ENCODE data around the gene CLCA1.
A peak's percentile ranks its signal among the peaks of the same experiment; 100 is the strongest.

The CLCA1 gene, protein sequence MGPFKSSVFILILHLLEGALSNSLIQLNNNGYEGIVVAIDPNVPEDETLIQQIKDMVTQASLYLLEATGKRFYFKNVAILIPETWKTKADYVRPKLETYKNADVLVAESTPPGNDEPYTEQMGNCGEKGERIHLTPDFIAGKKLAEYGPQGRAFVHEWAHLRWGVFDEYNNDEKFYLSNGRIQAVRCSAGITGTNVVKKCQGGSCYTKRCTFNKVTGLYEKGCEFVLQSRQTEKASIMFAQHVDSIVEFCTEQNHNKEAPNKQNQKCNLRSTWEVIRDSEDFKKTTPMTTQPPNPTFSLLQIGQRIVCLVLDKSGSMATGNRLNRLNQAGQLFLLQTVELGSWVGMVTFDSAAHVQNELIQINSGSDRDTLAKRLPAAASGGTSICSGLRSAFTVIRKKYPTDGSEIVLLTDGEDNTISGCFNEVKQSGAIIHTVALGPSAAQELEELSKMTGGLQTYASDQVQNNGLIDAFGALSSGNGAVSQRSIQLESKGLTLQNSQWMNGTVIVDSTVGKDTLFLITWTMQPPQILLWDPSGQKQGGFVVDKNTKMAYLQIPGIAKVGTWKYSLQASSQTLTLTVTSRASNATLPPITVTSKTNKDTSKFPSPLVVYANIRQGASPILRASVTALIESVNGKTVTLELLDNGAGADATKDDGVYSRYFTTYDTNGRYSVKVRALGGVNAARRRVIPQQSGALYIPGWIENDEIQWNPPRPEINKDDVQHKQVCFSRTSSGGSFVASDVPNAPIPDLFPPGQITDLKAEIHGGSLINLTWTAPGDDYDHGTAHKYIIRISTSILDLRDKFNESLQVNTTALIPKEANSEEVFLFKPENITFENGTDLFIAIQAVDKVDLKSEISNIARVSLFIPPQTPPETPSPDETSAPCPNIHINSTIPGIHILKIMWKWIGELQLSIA

DNA sequence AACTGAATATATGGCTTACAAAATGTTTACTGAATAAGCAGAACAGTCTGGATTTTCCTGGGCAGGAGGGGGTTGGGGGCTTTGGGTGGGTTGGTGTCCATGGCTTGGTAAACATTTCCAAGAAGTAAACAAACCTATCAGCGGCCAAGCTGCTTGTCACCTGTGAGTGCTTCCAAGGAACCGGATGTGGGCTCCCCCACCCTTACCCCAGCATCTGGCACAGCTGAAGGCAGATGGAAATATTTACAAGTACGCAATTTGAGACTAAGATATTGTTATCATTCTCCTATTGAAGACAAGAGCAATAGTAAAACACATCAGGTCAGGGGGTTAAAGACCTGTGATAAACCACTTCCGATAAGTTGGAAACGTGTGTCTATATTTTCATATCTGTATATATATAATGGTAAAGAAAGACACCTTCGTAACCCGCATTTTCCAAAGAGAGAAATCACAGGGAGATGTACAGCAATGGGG, at the start of gene CLCA1:
CLCA1 (plus strand) TSS at position 427 of the 477 bp plus-strand sequence; CDS start at position 472, 45 bp downstream.
- no peak for DNase-seq

DNA sequence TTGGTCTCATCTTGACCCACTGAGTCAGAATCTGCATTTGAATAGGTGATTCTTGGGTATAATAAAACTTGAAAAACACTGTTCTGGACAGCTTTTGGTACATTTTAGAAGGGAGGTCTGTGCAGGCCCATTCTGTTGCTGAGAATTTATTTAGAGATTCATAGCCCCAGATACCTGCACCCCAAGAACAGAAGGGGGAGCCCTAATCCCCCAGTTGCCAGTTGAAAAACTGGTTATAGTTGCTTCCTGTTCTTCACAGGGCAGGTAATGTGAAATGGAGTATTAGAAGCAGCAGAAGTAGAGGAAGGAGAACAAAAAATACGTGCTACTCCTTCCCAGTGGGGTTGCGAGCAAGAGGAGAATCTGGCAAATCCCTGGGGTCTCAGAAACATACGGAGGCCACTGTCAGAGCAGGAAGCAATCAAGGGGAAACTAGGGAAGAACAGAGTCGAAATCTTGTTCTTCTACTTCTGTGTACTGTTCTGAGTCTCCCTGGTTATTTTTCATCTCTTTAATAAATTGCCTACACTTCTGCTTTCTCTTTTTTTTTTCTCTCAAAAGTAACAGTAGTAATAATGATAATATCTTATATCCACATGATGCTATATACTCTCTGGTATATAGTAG, 49.3 kb upstream of the CLCA1 start:
- DNase-seq, result peak; percentile 62

DNA sequence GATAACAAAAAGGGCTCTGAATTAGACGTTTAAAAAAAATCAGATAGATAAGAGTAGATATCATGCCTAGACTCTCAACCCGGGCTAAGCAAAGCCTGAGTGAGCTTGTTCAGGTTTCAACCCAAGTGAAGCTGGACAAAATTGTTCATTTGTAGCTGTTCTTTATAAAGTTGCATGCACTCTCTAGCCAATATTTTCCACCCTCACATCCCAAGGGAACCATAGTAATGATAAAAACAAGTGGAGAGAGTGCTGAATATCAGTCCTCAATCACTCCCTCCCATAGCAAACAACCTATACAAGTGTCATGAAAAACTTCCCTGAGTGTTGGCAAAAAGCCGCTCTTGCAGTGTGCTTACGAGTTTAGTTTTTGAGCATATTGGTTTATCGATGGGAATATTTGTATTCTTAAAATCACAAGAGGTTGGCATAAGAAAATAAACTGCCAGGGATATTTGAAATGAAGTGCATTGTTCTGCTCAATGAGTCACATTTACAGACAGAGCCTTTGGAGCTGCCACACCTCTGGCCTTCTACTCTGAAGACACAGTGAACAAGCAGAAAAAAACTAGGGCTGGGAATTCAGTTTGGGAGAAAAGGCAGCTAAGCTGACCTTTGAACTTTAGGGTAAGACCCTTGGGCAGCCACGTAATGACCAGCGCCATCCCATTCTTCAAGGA, 47.0 kb upstream of the CLCA1 start:
- no peak for DNase-seq

GRCh38 chr1:86423473-86423872, 45.3 kb upstream of the CLCA1 start:
- DNase-seq, result no peak

DNA sequence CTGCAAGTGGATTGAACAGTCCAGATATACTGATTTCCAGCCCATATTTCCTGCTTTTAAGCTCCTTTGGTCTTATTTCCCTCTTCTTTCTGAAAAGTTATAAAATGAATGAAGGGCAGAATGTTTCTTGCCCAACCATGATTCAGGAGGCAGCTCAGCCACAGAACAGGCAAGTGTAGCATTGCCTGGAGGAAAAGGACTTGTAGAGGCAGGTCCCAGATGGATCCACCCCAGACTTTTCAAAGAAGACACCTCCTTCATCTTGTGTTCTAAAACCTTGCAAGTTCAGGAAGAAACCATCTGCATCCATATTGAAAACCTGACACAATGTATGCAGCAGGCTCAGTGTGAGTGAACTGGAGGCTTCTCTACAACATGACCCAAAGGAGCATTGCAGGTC, 44.9 kb upstream of the CLCA1 start, which contains the start of gene CLCA2:
CLCA2 (plus strand) TSS at position 299 of the 400 bp plus-strand sequence; CDS start at position 376, 77 bp downstream.
- no peak for DNase-seq

GRCh38 chr1:86429122-86429725, 39.5 kb upstream of the CLCA1 start:
- no peak for DNase-seq

DNA sequence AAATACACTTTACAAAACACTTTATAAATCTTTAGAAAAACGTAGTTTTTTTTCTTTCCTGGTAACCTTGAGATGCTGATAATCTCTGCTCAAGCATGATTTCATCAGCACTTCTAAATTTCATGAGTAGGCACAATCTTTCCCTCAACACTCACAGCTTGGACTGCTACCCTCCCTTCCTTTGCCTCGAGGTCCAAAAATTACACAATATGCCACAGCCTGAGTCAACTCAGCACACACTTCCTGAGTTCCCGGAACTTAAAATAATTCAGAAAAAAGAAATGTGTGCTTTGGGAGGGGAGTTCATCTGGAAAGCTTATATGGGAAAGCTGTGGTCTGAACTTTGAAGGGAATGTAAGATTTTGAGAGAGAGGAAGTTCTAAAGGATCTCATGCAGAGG, 38.9 kb upstream of the CLCA1 start:
- peak; percentile 9 for DNase-seq

DNA sequence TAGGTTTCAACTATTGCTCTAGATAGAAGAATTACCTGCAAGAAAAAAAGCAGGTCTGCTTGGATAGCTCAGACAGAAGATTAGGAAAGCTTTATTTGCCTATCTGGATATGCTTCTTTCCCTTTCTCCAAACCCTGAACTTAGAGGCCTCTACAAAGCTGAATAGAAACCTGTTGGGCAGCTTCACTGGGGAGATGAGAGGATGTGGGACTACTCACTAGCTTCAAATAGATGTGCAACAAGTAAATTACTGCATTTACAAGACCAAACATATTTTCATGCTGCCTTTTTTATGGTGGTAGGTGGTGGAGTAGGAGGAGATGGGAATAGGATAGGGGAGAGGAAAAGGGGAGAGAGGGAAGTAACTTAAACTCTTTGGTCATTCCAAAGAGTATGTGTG, 38.4 kb upstream of the CLCA1 start:
- no peak for DNase-seq

DNA sequence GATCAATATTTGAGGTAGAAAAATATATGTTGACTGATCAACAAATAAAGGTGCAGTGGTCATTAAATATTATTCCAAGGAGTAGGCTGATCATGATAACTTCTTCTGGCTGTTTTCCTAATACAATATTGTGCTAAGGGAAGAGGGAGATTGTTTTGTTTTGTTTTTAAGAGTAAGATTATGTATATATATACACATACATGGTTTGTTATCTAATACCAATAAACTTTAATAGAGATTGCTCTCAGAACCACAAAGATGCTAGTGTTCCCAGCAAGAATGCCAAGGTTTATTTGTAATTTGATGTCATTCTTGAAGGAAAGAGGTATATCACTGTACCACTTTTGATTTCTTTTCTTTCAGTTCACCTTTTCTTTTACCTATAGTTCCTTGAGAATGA, 34.7 kb upstream of the CLCA1 start:
- no peak for DNase-seq

GRCh38 chr1:86435327-86435726, 33.4 kb upstream of the CLCA1 start:
- DNase-seq, result no peak

DNA sequence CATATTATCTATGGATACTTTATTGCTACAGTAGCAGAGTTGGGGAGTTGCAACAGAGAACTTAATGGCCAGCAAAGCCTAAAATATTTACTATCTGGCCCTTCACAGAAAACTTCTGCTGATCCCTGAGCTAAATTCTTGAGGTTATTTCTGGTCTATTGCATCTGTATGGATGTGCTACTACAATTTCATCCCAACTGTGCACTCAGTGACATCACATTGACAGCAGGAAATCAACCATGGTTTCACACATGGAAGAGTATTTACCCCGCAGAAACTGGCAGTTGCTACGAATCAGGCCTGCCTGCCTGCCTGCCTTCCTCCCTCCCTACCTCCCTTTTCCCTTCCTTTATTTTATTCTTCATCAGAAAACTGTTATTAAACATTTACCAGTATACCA, 32.7 kb upstream of the CLCA1 start:
- no peak for DNase-seq

DNA sequence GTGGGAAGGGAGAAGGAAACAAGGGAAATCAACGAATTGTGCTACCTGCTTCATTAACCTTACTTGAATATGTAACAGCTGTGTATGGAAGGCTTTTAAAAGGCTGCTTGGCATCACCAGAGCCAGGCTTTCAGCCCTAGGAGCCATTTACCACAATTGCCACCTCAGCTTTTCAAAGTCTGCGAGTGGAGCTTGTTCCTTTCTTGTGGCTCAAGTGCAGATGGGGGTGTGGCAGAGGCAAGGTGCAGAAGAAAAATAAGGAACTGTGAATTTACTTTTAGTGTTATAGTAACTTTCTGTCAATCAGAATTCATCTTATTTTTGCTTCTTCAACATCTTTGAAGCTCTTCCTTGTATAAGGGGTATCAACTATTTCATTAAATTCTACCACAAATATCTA, 27.1 kb upstream of the CLCA1 start:
- DNase-seq, result peak; percentile 22

GRCh38 chr1:86441997-86442396, 26.7 kb upstream of the CLCA1 start:
- no peak for DNase-seq

GRCh38 chr1:86445919-86446318, 22.8 kb upstream of the CLCA1 start:
- no peak for DNase-seq

- DNase-seq, result no peak
These were observed 21.4 kb upstream of the CLCA1 start for GRCh38 chr1:86447198-86447790.

GRCh38 chr1:86448670-86449069, 20.1 kb upstream of the CLCA1 start:
- DNase-seq, result no peak

DNA sequence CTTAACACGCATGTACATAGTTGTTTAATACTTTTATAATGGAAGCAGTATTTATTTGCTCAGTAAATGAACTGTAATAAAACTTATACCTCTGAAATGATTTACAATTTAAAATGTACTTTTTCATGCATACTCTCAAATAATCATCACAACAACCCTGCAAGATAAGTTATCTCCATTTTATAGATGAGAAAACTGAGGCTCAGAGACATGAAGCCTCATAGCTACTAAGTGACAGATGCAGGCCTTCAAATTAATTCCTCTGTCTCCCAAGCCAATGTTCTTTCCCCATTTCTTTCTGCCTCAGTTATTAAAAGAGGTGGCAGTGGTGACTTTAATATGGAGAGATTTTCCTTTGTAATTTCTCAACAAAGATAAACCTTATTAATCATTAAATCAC, 19.6 kb upstream of the CLCA1 start:
- DNase-seq, result no peak

GRCh38 chr1:86450847-86451246, 17.9 kb upstream of the CLCA1 start:
- no peak for DNase-seq

- DNase-seq, result no peak
These were observed 15.1 kb upstream of the CLCA1 start for GRCh38 chr1:86453664-86454063.

DNA sequence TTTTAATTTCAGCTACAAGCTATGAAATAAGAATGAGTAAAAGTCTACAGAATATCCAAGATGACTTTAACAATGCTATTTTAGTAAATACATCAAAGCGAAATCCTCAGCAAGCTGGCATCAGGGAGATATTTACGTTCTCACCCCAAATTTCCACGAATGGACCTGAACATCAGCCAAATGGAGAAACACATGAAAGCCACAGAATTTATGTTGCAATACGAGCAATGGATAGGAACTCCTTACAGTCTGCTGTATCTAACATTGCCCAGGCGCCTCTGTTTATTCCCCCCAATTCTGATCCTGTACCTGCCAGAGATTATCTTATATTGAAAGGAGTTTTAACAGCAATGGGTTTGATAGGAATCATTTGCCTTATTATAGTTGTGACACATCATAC, 13.7 kb upstream of the CLCA1 start:
- DNase-seq, result no peak

DNA sequence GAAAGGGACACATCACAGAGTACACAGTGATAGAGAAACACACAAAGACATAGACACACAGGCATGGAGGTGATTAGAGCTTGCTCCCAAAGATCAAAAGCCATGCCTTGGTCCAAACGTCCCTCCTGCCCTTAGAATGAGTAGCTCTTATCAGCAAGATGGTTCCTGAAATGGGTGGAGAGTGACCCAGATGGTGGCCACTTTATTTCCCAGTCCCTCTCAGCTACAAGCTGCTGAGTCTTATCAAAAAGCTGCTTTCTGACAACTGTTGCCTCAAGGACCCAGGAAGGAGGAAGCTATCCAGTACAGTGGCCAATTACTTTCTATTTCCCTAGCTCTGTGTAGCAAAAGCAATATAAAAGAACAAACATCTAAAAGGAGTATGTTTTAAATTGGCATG, 7.7 kb upstream of the CLCA1 start:
- no peak for DNase-seq

- DNase-seq, result no peak
These were observed 7.2 kb upstream of the CLCA1 start for GRCh38 chr1:86461482-86461881.

All from CD4-positive, alpha-beta T cell treated with Interleukin-17A for 1 hour (primary cell).